ENCODE results near the gene PPM1J. TPM values are rescaled to one million over a fixed set of nuclear protein-coding genes. Genes with fewer than 3 reads are reported as not detected.
"Not testable (repeated sequence)": the region's sequence is repeated elsewhere in the genome, so short reads cannot be mapped to it uniquely, and the experiment has no call there.

PPM1J gene
- total RNA-seq, 1 experiment from 2014 or later: 0.59 TPM

- DNase-seq (ENCODE audit: low read depth): no peak
Measured at GRCh38 chr1:112722601-112723510, 7.7 kb upstream of the PPM1J start.

GRCh38 chr1:112721966-112722524, 6.9 kb upstream of the PPM1J start:
- DNase-seq (ENCODE audit: low read depth): no peak

DNA sequence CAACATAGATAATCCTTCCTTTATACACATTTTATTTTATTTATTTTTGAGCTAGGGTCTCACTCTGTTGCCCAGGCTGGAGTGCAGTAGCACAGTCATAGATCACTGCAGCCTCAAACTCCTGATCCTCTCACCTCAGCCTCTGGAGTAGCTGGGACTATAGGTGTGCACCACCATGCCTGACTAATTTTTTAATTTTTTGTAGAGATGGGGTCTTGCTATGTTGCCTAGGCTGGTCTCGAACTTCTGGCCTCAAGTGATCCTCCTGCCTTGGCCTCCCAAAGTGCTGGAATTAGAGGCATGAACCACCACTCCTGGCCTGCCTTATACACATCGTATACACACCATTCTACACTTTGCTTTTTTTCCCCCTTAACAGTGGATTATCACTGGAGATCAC, 6.2 kb upstream of the PPM1J start:
- not testable (repeated sequence) for DNase-seq (ENCODE audit: low read depth)

DNA sequence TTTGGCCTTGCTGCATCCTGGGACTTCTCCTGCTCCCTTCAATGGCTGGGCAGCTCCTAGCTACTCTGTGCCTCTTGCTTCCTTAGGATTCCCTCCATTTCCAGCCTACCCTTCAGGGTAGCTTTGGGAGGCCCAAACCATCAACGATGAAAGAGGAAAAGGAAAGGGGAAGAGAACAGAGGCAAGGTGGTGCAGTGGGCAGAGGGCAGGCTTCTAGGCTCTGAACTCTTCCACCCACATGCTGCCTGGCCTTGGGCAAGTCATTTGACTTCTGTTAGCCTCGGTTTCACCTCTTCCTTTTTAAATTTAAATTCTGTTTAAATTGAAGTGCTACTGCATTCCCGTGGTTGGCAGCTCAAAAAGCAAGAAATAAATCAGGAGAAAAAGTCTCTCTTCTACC, 5.7 kb upstream of the PPM1J start:
- no peak for DNase-seq (ENCODE audit: low read depth)

- no peak for DNase-seq (ENCODE audit: low read depth)
Measured at GRCh38 chr1:112719706-112720105, 4.6 kb upstream of the PPM1J start.

- DNase-seq (ENCODE audit: low read depth): peak; percentile 53
Measured at GRCh38 chr1:112718691-112719418, 3.7 kb upstream of the PPM1J start.

- DNase-seq (ENCODE audit: low read depth): no peak
Measured at GRCh38 chr1:112717263-112717873, 2.2 kb upstream of the PPM1J start.

DNA sequence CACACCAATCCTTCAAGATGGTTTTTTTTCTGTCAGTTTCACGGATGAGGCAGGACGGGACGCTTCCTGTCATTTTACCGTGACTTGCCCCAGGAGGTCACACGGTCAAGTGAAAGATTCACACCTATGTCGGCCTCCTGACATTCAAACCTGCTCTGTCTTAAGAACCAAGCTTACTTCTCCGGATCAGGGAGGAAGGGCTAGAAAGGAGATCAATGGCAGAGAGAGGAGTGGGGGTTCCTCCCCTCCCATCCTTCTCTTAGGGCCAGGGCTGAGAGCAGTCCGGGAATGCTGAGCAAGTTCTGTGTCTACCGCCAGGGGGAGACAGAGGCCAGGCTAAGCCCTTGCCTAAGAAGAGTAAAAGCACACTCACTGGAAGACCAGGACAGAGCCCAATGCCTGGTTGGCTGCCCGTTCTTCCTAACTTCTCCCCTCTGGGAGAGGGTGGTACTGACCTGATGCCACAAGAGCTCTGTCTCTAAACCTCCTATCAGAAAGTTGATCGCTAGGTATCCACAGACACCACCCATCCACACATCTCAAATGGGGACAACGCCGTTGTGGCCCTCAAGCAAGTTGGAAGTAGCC, 1.1 kb upstream of the PPM1J start:
- DNase-seq (ENCODE audit: low read depth): peak; percentile 86

- DNase-seq (ENCODE audit: low read depth): no peak
Measured at GRCh38 chr1:112714313-112715263, 544 bp downstream of the PPM1J start.

GRCh38 chr1:112713466-112714312, 1.4 kb downstream of the PPM1J start:
- DNase-seq (ENCODE audit: low read depth): no peak

DNA sequence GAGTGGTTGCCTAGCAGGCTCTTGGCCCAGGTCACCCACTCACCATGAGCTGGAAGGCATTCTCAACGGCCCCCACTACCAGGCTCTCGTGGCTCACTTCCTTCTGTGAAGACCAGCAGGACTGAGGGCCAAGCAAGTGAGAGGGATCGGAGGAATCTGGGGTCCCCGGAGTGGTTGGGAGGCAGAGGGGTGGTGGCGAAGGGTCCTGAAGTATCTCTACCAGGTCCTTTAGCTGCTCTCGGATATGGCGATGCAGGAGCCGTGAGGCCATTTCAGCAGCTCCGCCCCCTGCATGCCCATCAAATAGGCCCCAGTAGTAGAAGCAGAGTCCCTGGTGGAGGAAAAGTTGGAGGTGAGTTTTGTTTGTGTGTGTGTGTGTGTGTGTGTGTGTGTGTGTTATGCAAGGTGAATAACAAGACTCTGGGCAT, 2.4 kb downstream of the PPM1J start:
- DNase-seq (ENCODE audit: low read depth): no peak

DNA sequence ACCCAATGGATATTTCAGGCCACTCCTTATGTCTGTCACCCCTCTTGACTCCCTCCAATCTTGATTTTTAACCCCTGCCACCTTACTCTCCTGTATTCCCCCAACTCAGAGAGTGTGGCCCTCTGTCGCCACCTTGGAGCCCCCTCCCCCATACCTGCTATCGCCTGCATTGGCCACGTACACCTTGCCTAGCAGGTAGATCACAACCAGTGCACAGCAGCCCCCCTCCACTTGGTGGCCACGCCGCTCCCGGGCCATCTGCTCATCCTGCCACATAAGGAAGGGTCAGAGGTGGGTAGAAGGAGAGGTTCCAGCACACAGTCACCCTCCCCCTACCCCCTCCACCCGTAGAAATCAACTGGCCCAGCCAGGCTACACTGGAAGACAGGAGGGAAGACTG, 2.9 kb downstream of the PPM1J start:
- DNase-seq (ENCODE audit: low read depth): no peak

DNA sequence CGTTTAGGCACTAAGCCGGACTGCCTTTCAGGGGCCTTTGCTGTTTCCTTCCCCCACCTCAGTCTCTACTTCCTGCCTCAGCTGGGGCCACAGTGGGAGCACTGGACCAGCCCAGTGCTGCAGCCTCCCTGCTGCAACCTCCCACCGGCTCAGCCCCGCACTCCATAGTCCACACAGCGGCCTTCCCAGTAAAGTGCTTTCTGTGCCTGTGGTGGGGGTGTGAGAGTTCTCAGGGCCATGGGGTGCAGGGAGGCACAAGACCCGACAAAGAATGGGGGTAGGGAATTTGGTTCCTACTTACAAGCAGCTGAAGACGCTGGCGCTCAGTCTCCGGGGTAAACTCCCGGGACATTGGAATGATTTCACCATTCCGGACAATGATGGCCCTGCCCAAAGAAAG, 3.5 kb downstream of the PPM1J start:
- DNase-seq (ENCODE audit: low read depth): no peak

- no peak for DNase-seq (ENCODE audit: low read depth)
Measured at GRCh38 chr1:112711041-112711440, 4.1 kb downstream of the PPM1J start.

GRCh38 chr1:112710586-112710985, 4.5 kb downstream of the PPM1J start:
- DNase-seq (ENCODE audit: low read depth): no peak

DNA sequence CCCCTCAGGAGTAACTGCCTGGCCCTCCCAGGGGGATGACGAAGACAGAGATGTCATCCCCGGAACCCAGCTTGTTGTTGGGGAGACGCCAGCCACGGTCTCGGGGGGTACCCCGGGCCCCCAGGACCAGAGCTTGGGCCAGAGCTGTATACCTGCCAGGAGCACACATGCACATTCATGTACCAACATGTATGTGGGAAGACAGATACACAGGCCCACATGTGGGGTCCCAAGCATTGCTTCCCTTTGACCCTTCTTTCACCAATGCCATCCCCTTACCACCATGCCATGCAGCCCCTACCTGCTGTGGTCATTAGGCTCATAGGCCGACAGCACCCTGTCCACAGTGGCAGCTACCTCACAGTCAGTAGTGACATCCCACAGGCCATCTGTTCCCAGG, 5.0 kb downstream of the PPM1J start:
- no peak for DNase-seq (ENCODE audit: low read depth)

- DNase-seq (ENCODE audit: low read depth): no peak
Measured at GRCh38 chr1:112708489-112708888, 6.6 kb downstream of the PPM1J start.

DNA sequence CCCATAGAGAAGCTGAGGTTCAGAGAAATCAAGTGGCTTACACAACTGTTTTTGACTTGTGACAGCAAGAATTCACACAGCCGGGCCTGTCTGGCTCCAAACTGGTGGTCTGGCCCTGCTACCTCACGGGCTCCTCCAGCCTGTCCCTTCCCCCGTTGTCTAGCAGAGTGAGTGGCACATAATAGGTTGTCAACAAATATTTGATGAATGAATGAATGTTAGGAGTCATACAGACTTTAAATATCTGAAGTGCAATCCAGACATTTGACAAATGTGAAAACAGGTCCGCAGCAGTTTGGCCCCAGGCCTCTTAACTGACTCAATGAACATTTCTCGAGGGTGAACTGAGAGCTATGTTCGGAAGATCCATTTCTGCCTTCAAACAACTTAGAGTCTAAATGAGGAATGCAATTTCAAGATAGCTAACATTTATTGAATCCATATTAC, 7.1 kb downstream of the PPM1J start:
- no peak for DNase-seq (ENCODE audit: low read depth)
